IPS-18a (cell line): ENCODE data around the gene PCYOX1L.
A peak's percentile ranks its signal among the peaks of the same experiment; 100 is the strongest.

Experiments used
- H3K27ac ChIP-seq: one replicate; pipeline ENCODE4 v1.5.1; 2013; ENCODE audit warnings: low read length
- H3K27me3 ChIP-seq: one replicate; pipeline ENCODE4 v1.6.1; 2013; ENCODE audit warnings: mild to moderate bottlenecking, low read length; ENCODE audit not compliant: control insufficient read depth, insufficient read depth
- H3K36me3 ChIP-seq: one replicate; pipeline ENCODE4 v1.6.1; 2013; ENCODE audit warnings: low read depth, low read length; ENCODE audit not compliant: control insufficient read depth
- H3K4me1 ChIP-seq: one replicate; pipeline ENCODE4 v1.6.1; 2013; ENCODE audit warnings: low read depth, low read length; ENCODE audit not compliant: control insufficient read depth
- H3K4me3 ChIP-seq: one replicate; pipeline ENCODE4 v1.5.1; 2013; ENCODE audit warnings: low read length
- H3K9ac ChIP-seq: one replicate; pipeline ENCODE4 v1.6.1; 2013; ENCODE audit warnings: mild to moderate bottlenecking, low read length, moderate library complexity
- H3K9me3 ChIP-seq: one replicate; pipeline ENCODE4 v1.6.1; 2013; ENCODE audit warnings: low read depth, low read length; ENCODE audit not compliant: control insufficient read depth

The PCYOX1L gene

GRCh38 chr5:149340920-149341319 is 16.9 kb upstream of the PCYOX1L start:
- Histone ChIP-seq H3K36me3 (no peaks in the 10 kb centered on the region), H3K9ac (no peak overlapping the region), H3K4me3 (no peak overlapping the region), H3K27ac (no peak overlapping the region), H3K27me3 (no peaks in the 10 kb centered on the region), H3K4me1 (no peaks in the 10 kb centered on the region), H3K9me3 (no peaks in the 10 kb centered on the region)

GRCh38 chr5:149341876-149342275 is 16.0 kb upstream of the PCYOX1L start:
- Histone ChIP-seq H3K4me1 (no peaks in the 10 kb centered on the region), H3K4me3 (no peak overlapping the region), H3K27me3 (no peaks in the 10 kb centered on the region), H3K36me3 (no peaks in the 10 kb centered on the region), H3K9me3 (no peaks in the 10 kb centered on the region), H3K27ac (no peak overlapping the region), H3K9ac (no peak overlapping the region)

- Histone ChIP-seq H3K27ac (no peak overlapping the region), H3K27me3 (no peaks in the 10 kb centered on the region), H3K9ac (no peak overlapping the region), H3K4me1 (no peaks in the 10 kb centered on the region), H3K4me3 (no peak overlapping the region), H3K9me3 (no peaks in the 10 kb centered on the region), H3K36me3 (peaks cover 21% of the 10 kb centered on the region)
Observed at GRCh38 chr5:149344151-149344550, 13.7 kb upstream of the PCYOX1L start.

GRCh38 chr5:149345147-149345891 is 12.5 kb upstream of the PCYOX1L start, which contains the start of gene GRPEL2:
Gene GRPEL2 (plus strand): TSS chr5:149345499. CDS start chr5:149345540, 41 bp downstream.
- Histone ChIP-seq H3K9ac (peak within 1 kb of the TSS; percentile 76), H3K36me3 (peaks cover 32% of the 10 kb centered on the region), H3K4me3 (peak within 1 kb of the TSS; percentile 86), H3K4me1 (no peaks in the 10 kb centered on the region), H3K27ac (peak within 1 kb of the TSS; percentile 81), H3K9me3 (no peaks in the 10 kb centered on the region), H3K27me3 (no peaks in the 10 kb centered on the region)

GRCh38 chr5:149345892-149346222 is 12.0 kb upstream of the PCYOX1L start:
- H3K4me3 ChIP-seq: peak overlapping the region; percentile 86
- no peaks in the 10 kb centered on the region for H3K9me3 ChIP-seq
- H3K27ac ChIP-seq: peak overlapping the region; percentile 81
- no peaks in the 10 kb centered on the region for H3K27me3 ChIP-seq
- peaks cover 38% of the 10 kb centered on the region for H3K36me3 ChIP-seq
- peak overlapping the region; percentile 76 for H3K9ac ChIP-seq
- H3K4me1 ChIP-seq: no peaks in the 10 kb centered on the region

GRCh38 chr5:149348518-149348917 is 9.3 kb upstream of the PCYOX1L start:
- Histone ChIP-seq H3K4me1 (no peaks in the 10 kb centered on the region), H3K27ac (no peak overlapping the region), H3K4me3 (no peak overlapping the region), H3K9me3 (no peaks in the 10 kb centered on the region), H3K9ac (no peak overlapping the region), H3K27me3 (no peaks in the 10 kb centered on the region), H3K36me3 (peaks cover 64% of the 10 kb centered on the region)

GRCh38 chr5:149349382-149349781 is 8.5 kb upstream of the PCYOX1L start:
- Histone ChIP-seq H3K36me3 (peaks cover 71% of the 10 kb centered on the region), H3K4me3 (no peak overlapping the region), H3K9me3 (no peaks in the 10 kb centered on the region), H3K9ac (no peak overlapping the region), H3K27me3 (no peaks in the 10 kb centered on the region), H3K27ac (no peak overlapping the region), H3K4me1 (no peaks in the 10 kb centered on the region)

GRCh38 chr5:149352169-149352568 is 5.7 kb upstream of the PCYOX1L start:
- no peaks in the 10 kb centered on the region for H3K27me3 ChIP-seq
- no peak overlapping the region for H3K4me3 ChIP-seq
- H3K9ac ChIP-seq: no peak overlapping the region
- H3K27ac ChIP-seq: no peak overlapping the region
- H3K9me3 ChIP-seq: no peaks in the 10 kb centered on the region
- H3K36me3 ChIP-seq: peaks cover 72% of the 10 kb centered on the region
- H3K4me1 ChIP-seq: peaks cover under 1% of the 10 kb centered on the region

- Histone ChIP-seq H3K4me3 (no peak overlapping the region), H3K27me3 (no peaks in the 10 kb centered on the region), H3K9ac (no peak overlapping the region), H3K9me3 (no peaks in the 10 kb centered on the region), H3K36me3 (peaks cover 55% of the 10 kb centered on the region), H3K4me1 (peaks cover 9% of the 10 kb centered on the region), H3K27ac (no peak overlapping the region)
Observed at GRCh38 chr5:149353911-149354310, 3.9 kb upstream of the PCYOX1L start.

- Histone ChIP-seq H3K9ac (no peak overlapping the region), H3K27me3 (no peaks in the 10 kb centered on the region), H3K4me3 (no peak overlapping the region), H3K9me3 (no peaks in the 10 kb centered on the region), H3K27ac (no peak overlapping the region), H3K36me3 (peaks cover 37% of the 10 kb centered on the region), H3K4me1 (peaks cover 9% of the 10 kb centered on the region)
Observed at GRCh38 chr5:149355688-149356087, 2.2 kb upstream of the PCYOX1L start.

- Histone ChIP-seq H3K9ac (no peak overlapping the region), H3K4me1 (peaks cover 9% of the 10 kb centered on the region), H3K36me3 (peaks cover 30% of the 10 kb centered on the region), H3K9me3 (no peaks in the 10 kb centered on the region), H3K27me3 (no peaks in the 10 kb centered on the region), H3K4me3 (no peak overlapping the region), H3K27ac (no peak overlapping the region)
Observed at GRCh38 chr5:149356391-149356790, 1.5 kb upstream of the PCYOX1L start.

- Histone ChIP-seq H3K27me3 (no peaks in the 10 kb centered on the region), H3K9ac (peak overlapping the region; percentile 59), H3K36me3 (peaks cover 11% of the 10 kb centered on the region), H3K4me1 (peaks cover 9% of the 10 kb centered on the region), H3K4me3 (peak overlapping the region; percentile 81), H3K27ac (no peak overlapping the region), H3K9me3 (no peaks in the 10 kb centered on the region)
Observed at GRCh38 chr5:149358294-149358651, 427 bp downstream of the PCYOX1L start.
